ENCODE measurements around the gene MET.

Gene MET

GRCh38 chr7:116665332-116665996, 6.5 kb upstream of the MET start:
- DNase-seq = no peak

GRCh38 chr7:116669769-116670168, 2.2 kb upstream of the MET start:
- no peak for DNase-seq

GRCh38 chr7:116670409-116671015, 1.5 kb upstream of the MET start:
- DNase-seq = no peak

GRCh38 chr7:116671111-116671510, 885 bp upstream of the MET start:
- no peak for DNase-seq

GRCh38 chr7:116672596-116673456, 830 bp downstream of the MET start:
- no peak for DNase-seq

GRCh38 chr7:116673457-116673865, 1.5 kb downstream of the MET start:
- no peak for DNase-seq

- DNase-seq = no peak
These were observed 2.6 kb downstream of the MET start for GRCh38 chr7:116674508-116675173.

GRCh38 chr7:116675812-116676355, 3.9 kb downstream of the MET start:
- no peak for DNase-seq

- DNase-seq = no peak
These were observed 6.8 kb downstream of the MET start for GRCh38 chr7:116678780-116679179.

GRCh38 chr7:116679500-116679899, 7.5 kb downstream of the MET start:
- DNase-seq = peak; percentile 69

GRCh38 chr7:116683786-116684185, 11.8 kb downstream of the MET start:
- DNase-seq = no peak

GRCh38 chr7:116686033-116686432, 14.0 kb downstream of the MET start:
- no peak for DNase-seq

- no peak for DNase-seq
These were observed 14.9 kb downstream of the MET start for GRCh38 chr7:116686812-116687419.

GRCh38 chr7:116687801-116688201, 15.8 kb downstream of the MET start:
- no peak for DNase-seq

- no peak for DNase-seq
These were observed 17.8 kb downstream of the MET start for GRCh38 chr7:116689790-116690259.

GRCh38 chr7:116691664-116692063, 19.7 kb downstream of the MET start:
- no peak for DNase-seq

- no peak for DNase-seq
These were observed 20.7 kb downstream of the MET start for GRCh38 chr7:116692401-116693308.

GRCh38 chr7:116696707-116697106, 24.7 kb downstream of the MET start:
- DNase-seq = no peak

GRCh38 chr7:116697152-116697551, 25.2 kb downstream of the MET start:
- no peak for DNase-seq

GRCh38 chr7:116697761-116698160, 25.8 kb downstream of the MET start:
- DNase-seq = no peak

GRCh38 chr7:116698396-116698795, 26.4 kb downstream of the MET start:
- no peak for DNase-seq
